IMR-90 (cell line): ENCODE measurements around the gene FAM53B. TPM values are rescaled to one million over a fixed set of nuclear protein-coding genes. Genes with fewer than 3 reads are reported as not detected.

Experiments
- ATAC-seq: fragments of 200-7000 bp; cut with Tn5 transposase; 2 replicates; pipeline ENCODE4 v1.9.1; 2020; ENCODE audit warnings: low read depth, mild to moderate bottlenecking, moderate library complexity
- BruUV-seq: library from RNA; stranded (reverse); fragments of 400-500 nt; replicated peaks from 2 replicates; lab custom pipeline; 2021; lab: Mats Ljungman, UMichigan
- CTCF ChIA-PET: fragments of 300-600 bp; formaldehyde crosslinking; extraction: SDS; loops from one replicate; lab custom pipeline; 2021; ENCODE audit warnings: antibody characterized with exemption; lab: Yijun Ruan, JAX
- POLR2A ChIA-PET: fragments of 300-600 bp; sonication (Branson Sonifier 250); formaldehyde crosslinking; loops from one replicate; lab custom pipeline; 2022; ENCODE audit warnings: antibody characterized with exemption; ENCODE audit not compliant: unreplicated experiment; lab: Charles Lee
- DNase-seq: peaks from one replicate; pipeline ENCODE4 v3.0.0; 2013
- H2AFZ ChIP-seq: replicated peaks from 2 replicates; pipeline ENCODE3; 2013; ENCODE audit warnings: low read length, mild to moderate bottlenecking; ENCODE audit not compliant: poor library complexity
- H2AK5ac ChIP-seq: 2 replicates; pipeline ENCODE4 v1.6.1; 2013; ENCODE audit warnings: low read depth, low read length, inconsistent platforms
- H2AK9ac ChIP-seq: replicated peaks from 2 replicates; pipeline ENCODE3; 2013; ENCODE audit warnings: mild to moderate bottlenecking, low read depth, low read length, moderate library complexity; ENCODE audit not compliant: poor library complexity
- H2BK120ac ChIP-seq: 2 replicates; pipeline ENCODE4 v1.6.1; 2013; ENCODE audit warnings: low read depth, low read length, inconsistent platforms
- H2BK15ac ChIP-seq: 3 replicates; pipeline ENCODE4 v1.6.1; 2013; ENCODE audit warnings: low read depth, low read length, inconsistent platforms
- H2BK20ac ChIP-seq: 2 replicates; pipeline ENCODE4 v1.6.1; 2013; ENCODE audit warnings: low read depth, mild to moderate bottlenecking, inconsistent platforms, low read length, moderate library complexity
- H2BK5ac ChIP-seq: 2 replicates; pipeline ENCODE4 v1.6.1; 2013; ENCODE audit warnings: mild to moderate bottlenecking, low read depth, low read length, inconsistent platforms; ENCODE audit not compliant: poor library complexity, severe bottlenecking
- H3K14ac ChIP-seq: replicated peaks from 2 replicates; pipeline ENCODE4 v1.6.1; 2013; ENCODE audit warnings: low read depth, low read length, inconsistent platforms
- H3K18ac ChIP-seq: 2 replicates; pipeline ENCODE4 v1.6.1; 2013; ENCODE audit warnings: low read depth, low read length, control low read depth
- H3K23ac ChIP-seq: 2 replicates; pipeline ENCODE4 v1.6.1; 2013; ENCODE audit warnings: low read depth, low read length, inconsistent platforms
- H3K27ac ChIP-seq: 2 replicates; pipeline ENCODE4 v1.5.1; 2013; ENCODE audit warnings: mild to moderate bottlenecking, control low read depth, low read length; ENCODE audit not compliant: insufficient read depth
- H3K27me3 ChIP-seq: 2 replicates; pipeline ENCODE4 v1.6.1; 2013; ENCODE audit warnings: low read length; ENCODE audit not compliant: control insufficient read depth, insufficient read depth
- H3K36me3 ChIP-seq: 2 replicates; pipeline ENCODE4 v1.6.1; 2013; ENCODE audit warnings: low read length, mixed read lengths; ENCODE audit not compliant: control insufficient read depth, insufficient read depth
- H3K4ac ChIP-seq: 2 replicates; pipeline ENCODE4 v1.6.1; 2013; ENCODE audit warnings: low read depth, low read length, inconsistent platforms
- H3K4me1 ChIP-seq: 2 replicates; pipeline ENCODE4 v1.6.1; 2013; ENCODE audit warnings: low read length, mixed read lengths; ENCODE audit not compliant: control insufficient read depth, insufficient read depth
- H3K4me2 ChIP-seq: 2 replicates; pipeline ENCODE4 v1.6.1; 2013; ENCODE audit warnings: low read depth, mild to moderate bottlenecking, control low read depth, low read length, moderate library complexity
- H3K4me3 ChIP-seq: 2 replicates; pipeline ENCODE4 v1.5.1; 2013; ENCODE audit warnings: low read depth, mild to moderate bottlenecking, control low read depth, low read length, moderate library complexity; ENCODE audit not compliant: insufficient read depth
- H3K56ac ChIP-seq: 2 replicates; pipeline ENCODE4 v1.6.1; 2013; ENCODE audit warnings: low read length, inconsistent platforms; ENCODE audit not compliant: insufficient read depth; ENCODE audit errors: extremely low read depth
- H3K79me1 ChIP-seq, 2 experiments: 2 replicates each; pipeline ENCODE4 v1.6.1; 2013; ENCODE audit warnings: low read length in 2 of 2, inconsistent platforms in 1 of 2, low read depth in 1 of 2
- H3K9ac ChIP-seq: 2 replicates; pipeline ENCODE4 v1.6.1; 2013; ENCODE audit warnings: low read depth, low read length, control low read depth
- H3K9me1 ChIP-seq: 2 replicates; pipeline ENCODE4 v1.6.1; 2013; ENCODE audit warnings: low read length, inconsistent platforms; ENCODE audit not compliant: insufficient read depth
- H3K9me3 ChIP-seq: 2 replicates; pipeline ENCODE4 v1.6.1; 2013; ENCODE audit warnings: low read length; ENCODE audit not compliant: control insufficient read depth, insufficient read depth
- H4K20me1 ChIP-seq: 2 replicates; pipeline ENCODE4 v1.6.1; 2013; ENCODE audit warnings: low read length, inconsistent platforms; ENCODE audit not compliant: insufficient read depth
- H4K5ac ChIP-seq: 2 replicates; pipeline ENCODE4 v1.6.1; 2013; ENCODE audit warnings: mild to moderate bottlenecking, low read depth, low read length, control low read depth
- H4K8ac ChIP-seq, 2 experiments: 2 replicates each; pipeline ENCODE4 v1.6.1; 2013; ENCODE audit warnings: low read depth in 2 of 2, low read length in 2 of 2, control low read depth in 1 of 2, inconsistent platforms in 1 of 2
- H4K91ac ChIP-seq: 2 replicates; pipeline ENCODE4 v1.6.1; 2013; ENCODE audit warnings: low read depth, low read length, inconsistent platforms; ENCODE audit not compliant: insufficient read depth
- BHLHE40 ChIP-seq: fragments of 150-350 bp; IDR thresholded peaks from 2 replicates; pipeline ENCODE4 v1.6.1; 2016; ENCODE audit warnings: mild to moderate bottlenecking, low read depth, low read length
- CEBPB ChIP-seq: IDR thresholded peaks from 2 replicates; pipeline ENCODE4 v1.6.1; 2012; ENCODE audit warnings: low read depth, low read length, improper control_type of control experiment
- MAFK ChIP-seq: IDR thresholded peaks from 2 replicates; pipeline ENCODE4 v1.6.1; 2012; ENCODE audit warnings: low read depth, low read length, improper control_type of control experiment
- MAZ ChIP-seq: IDR thresholded peaks from 2 replicates; pipeline ENCODE4 v1.6.1; 2012; ENCODE audit warnings: low read depth, mild to moderate bottlenecking, low read length, improper control_type of control experiment, moderate library complexity, borderline replicate concordance
- MXI1 ChIP-seq: IDR thresholded peaks from 2 replicates; pipeline ENCODE4 v1.6.1; 2012; ENCODE audit warnings: low read depth, mild to moderate bottlenecking, low read length, moderate library complexity, borderline replicate concordance
- POLR2A ChIP-seq: IDR thresholded peaks from 2 replicates; pipeline ENCODE4 v1.6.1; 2012; ENCODE audit warnings: mild to moderate bottlenecking, low read depth, low read length
- RAD21 ChIP-seq: IDR thresholded peaks from 2 replicates; pipeline ENCODE4 v1.6.1; 2012; ENCODE audit warnings: low read length, improper control_type of control experiment
- RCOR1 ChIP-seq: IDR thresholded peaks from 2 replicates; pipeline ENCODE4 v1.6.1; 2012; ENCODE audit warnings: mild to moderate bottlenecking, low read length, improper control_type of control experiment; ENCODE audit not compliant: insufficient replicate concordance
- SMC3 ChIP-seq: fragments of 150-350 bp; IDR thresholded peaks from 2 replicates; pipeline ENCODE4 v1.6.1; 2016; ENCODE audit warnings: low read depth, mild to moderate bottlenecking, antibody characterized with exemption, low read length, moderate library complexity
- WGBS, 2 experiments: methylation state at CpG; one replicate each; pipeline versions ENCODE4 v1.1.5 to v1.1.7; 2013; ENCODE audit warnings: missing lambda C conversion rate in 2 of 2; ENCODE audit not compliant: insufficient read length in 1 of 2; ENCODE audit errors: extremely low coverage in 2 of 2; 5-methylcytosine and 5-hydroxymethylcytosine counted together
- dilution Hi-C: fragments of 300-500 bp; cut with HindIII; formaldehyde crosslinking; loops from one replicate; pipeline ENCODE4 v1.14.3; 2018; ENCODE audit warnings: low sequenced_read_pairs; ENCODE audit not compliant: unreplicated experiment
- in situ Hi-C: fragments of 300-500 bp; cut with MboI; formaldehyde crosslinking; loops from 3 replicates; pipeline ENCODE4 v1.14.3; 2019; ENCODE audit warnings: low sequenced_read_pairs, inconsistent platforms, mixed read lengths
- intact Hi-C: fragments of 100-400 bp; cut with micrococcal nuclease; formaldehyde crosslinking; loops from 2 replicates; pipeline ENCODE4 v1.10.0; 2022
- polyA plus RNA-seq, 3 experiments: library from polyadenylated mRNA; depleted of rRNA; stranded (reverse); fragments of >200 nt; gene quantifications; 2 replicates each; pipeline ENCODE4 v1.2.3, GENCODE V29; 2012; ENCODE audit warnings: low replicate concordance in 1 of 3
- total RNA-seq: library from RNA; depleted of rRNA; stranded (reverse); fragments of >200 nt; gene quantifications from 2 replicates; pipeline ENCODE4 v1.2.3, GENCODE V29; 2012
- TF ChIP-seq, protein P1 (sequence below): conservative IDR thresholded peaks from 2 replicates; pipeline ENCODE4 v1.5.1; 2012; ENCODE audit warnings: mild to moderate bottlenecking, low read depth, low read length, improper control_type of control experiment
- TF ChIP-seq, protein P2 (sequence below): fragments of 150-350 bp; IDR thresholded peaks from 2 replicates; pipeline ENCODE4 v1.6.1; 2016; ENCODE audit warnings: low read depth, mild to moderate bottlenecking, low read length, moderate library complexity, borderline replicate concordance
- TF ChIP-seq, protein P3 (sequence below): fragments of 150-350 bp; IDR thresholded peaks from 2 replicates; pipeline ENCODE4 v1.6.1; 2017; ENCODE audit warnings: mild to moderate bottlenecking, antibody characterized with exemption, low read length, low read depth

The FAM53B gene
- total and polyA plus RNA-seq, 2 of the 4 experiments (the other 2 are of a cell fraction) = 3.8 to 5.7 TPM

DNA sequence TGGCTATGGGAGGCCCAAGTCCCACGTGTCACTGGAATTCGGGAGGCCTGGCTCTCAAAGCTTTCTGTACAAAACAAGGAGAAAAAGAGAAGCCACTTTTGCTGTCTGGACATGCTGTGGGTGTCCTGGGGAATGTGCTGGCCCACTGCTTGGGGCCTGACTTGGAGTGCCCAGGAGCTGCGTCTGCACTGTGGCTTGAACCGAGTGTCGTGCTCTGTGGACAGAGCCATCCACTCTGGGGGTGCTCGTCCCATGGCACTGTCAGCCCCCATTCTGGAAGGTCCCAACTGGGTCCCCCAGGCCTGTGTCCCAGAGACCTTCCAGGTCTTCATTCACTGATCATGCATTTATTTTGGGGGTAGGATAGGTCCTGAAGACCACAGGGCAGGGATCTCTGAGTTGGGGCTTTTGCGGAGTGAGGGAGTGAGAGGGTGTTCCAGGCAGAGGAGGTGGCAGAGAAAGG, 144.6 kb downstream of the FAM53B start:
- no TSS peak for BruUV-seq
- intact Hi-C loops = no loop called here
- POLR2A ChIA-PET = no interaction called here

More for the DNA sequence above, 144.6 kb downstream of the FAM53B start:
- Histone ChIP-seq H4K20me1 (no peaks in the 10 kb centered on the region), H2AFZ (no peak overlapping the region), H3K4ac (no peak overlapping the region), H2BK15ac (no peak overlapping the region), H3K18ac (no peak overlapping the region), H2AK9ac (no peak overlapping the region), H3K9ac (no peak overlapping the region), H2BK20ac (no peak overlapping the region), H2BK120ac (no peak overlapping the region), H3K9me1 (no peaks in the 10 kb centered on the region), H2AK5ac (no peak overlapping the region), H3K14ac (no peak overlapping the region), H3K36me3 (no peaks in the 10 kb centered on the region), H3K27ac (no peak overlapping the region), H3K79me1 (no peaks in the 10 kb centered on the region), H3K23ac (no peak overlapping the region), H4K91ac (no peak overlapping the region), H3K4me2 (no peak overlapping the region), H3K9me3 (no peaks in the 10 kb centered on the region), H4K8ac (no peak overlapping the region), H3K27me3 (peaks cover 4% of the 10 kb centered on the region; the same call in 1 of the 2 replicates), H2BK5ac (no peak overlapping the region), H4K5ac (no peak overlapping the region), H3K4me3 (no peak overlapping the region), H3K56ac (no peak overlapping the region), H3K4me1 (no peaks in the 10 kb centered on the region)
- TF ChIP-seq BHLHE40 (no peak), MAZ (no peak), RAD21 (no peak), MXI1 (no peak), SMC3 (no peak), RCOR1 (no peak), POLR2A (no peak), CEBPB (no peak), MAFK (no peak)
- TF ChIP-seq, protein P1, sequence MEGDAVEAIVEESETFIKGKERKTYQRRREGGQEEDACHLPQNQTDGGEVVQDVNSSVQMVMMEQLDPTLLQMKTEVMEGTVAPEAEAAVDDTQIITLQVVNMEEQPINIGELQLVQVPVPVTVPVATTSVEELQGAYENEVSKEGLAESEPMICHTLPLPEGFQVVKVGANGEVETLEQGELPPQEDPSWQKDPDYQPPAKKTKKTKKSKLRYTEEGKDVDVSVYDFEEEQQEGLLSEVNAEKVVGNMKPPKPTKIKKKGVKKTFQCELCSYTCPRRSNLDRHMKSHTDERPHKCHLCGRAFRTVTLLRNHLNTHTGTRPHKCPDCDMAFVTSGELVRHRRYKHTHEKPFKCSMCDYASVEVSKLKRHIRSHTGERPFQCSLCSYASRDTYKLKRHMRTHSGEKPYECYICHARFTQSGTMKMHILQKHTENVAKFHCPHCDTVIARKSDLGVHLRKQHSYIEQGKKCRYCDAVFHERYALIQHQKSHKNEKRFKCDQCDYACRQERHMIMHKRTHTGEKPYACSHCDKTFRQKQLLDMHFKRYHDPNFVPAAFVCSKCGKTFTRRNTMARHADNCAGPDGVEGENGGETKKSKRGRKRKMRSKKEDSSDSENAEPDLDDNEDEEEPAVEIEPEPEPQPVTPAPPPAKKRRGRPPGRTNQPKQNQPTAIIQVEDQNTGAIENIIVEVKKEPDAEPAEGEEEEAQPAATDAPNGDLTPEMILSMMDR = no peak
- TF ChIP-seq, protein P2, sequence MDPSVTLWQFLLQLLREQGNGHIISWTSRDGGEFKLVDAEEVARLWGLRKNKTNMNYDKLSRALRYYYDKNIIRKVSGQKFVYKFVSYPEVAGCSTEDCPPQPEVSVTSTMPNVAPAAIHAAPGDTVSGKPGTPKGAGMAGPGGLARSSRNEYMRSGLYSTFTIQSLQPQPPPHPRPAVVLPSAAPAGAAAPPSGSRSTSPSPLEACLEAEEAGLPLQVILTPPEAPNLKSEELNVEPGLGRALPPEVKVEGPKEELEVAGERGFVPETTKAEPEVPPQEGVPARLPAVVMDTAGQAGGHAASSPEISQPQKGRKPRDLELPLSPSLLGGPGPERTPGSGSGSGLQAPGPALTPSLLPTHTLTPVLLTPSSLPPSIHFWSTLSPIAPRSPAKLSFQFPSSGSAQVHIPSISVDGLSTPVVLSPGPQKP = no peak
- TF ChIP-seq, protein P3, sequence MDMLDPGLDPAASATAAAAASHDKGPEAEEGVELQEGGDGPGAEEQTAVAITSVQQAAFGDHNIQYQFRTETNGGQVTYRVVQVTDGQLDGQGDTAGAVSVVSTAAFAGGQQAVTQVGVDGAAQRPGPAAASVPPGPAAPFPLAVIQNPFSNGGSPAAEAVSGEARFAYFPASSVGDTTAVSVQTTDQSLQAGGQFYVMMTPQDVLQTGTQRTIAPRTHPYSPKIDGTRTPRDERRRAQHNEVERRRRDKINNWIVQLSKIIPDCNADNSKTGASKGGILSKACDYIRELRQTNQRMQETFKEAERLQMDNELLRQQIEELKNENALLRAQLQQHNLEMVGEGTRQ = no peak
- ATAC-seq = no peak
- CTCF ChIA-PET = no interaction called here
- dilution Hi-C loops = no loop called here
- DNase-seq = no peak
- in situ Hi-C loops = no loop called here
- WGBS, 2 experiments = 89% methylated on average over 3 of the region's 7 CpGs; no CpG with 5 or more reads in 1 of the 2 experiments
